ENCODE results near the gene ABI2. TPM values are rescaled to one million over a fixed set of nuclear protein-coding genes. Genes with fewer than 3 reads are reported as not detected.
A peak's percentile ranks its signal among the peaks of the same experiment; 100 is the strongest.
"Not testable (repeated sequence)": the region's sequence is repeated elsewhere in the genome, so short reads cannot be mapped to it uniquely, and the experiment has no call there.

Gene ABI2
- total and polyA plus RNA-seq, 2 of the 4 experiments (the other 2 are of a cell fraction), result 35.7 to 54.0 TPM

DNA sequence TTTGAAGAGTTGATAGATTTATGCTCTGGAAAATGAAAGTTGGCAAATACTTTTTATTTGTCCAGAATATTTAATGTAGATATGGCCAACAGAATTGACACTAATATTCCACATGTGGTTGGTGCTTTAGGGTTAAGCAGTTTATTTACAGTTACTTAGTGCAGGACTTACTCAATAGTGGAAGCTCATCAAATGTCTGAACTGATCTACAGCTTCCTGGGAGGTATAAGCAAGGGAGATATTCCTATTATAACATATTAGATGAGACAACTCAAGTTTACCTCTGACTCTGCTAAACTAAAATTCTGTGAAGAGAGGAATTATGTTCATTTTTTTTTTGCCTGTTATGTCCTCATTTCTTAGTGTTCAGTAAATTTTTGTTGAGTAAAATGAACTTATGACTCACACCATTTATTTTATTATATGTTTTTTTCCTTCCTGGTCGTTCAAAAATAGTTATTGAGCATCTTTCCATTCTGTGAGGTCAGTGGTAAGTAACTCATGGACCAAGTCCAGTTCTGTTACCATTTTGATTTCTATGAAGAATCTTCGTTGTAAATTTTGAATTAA, 13.6 kb downstream of the ABI2 start:
- TF ChIP-seq CEBPB (IDR thresholded peaks at IDR 0.05; ENCODE audit: low read depth, low read length) (0 out of 2 replicates have a peak, but pooled peaks have one; percentile 5), MAFK (IDR thresholded peaks at IDR 0.05; ENCODE audit: low read depth, low read length) (no peak)
- Histone ChIP-seq H3K79me1 (ENCODE audit: low read depth in 1 of 2, low read length in 2 of 2) (peaks cover 51 to 68% of the 10 kb centered on the region in 2 experiments), H4K20me1 (ENCODE audit: insufficient read depth, low read length) (peaks cover 8% of the 10 kb centered on the region), H3K18ac (ENCODE audit: low read depth, low read length) (no peak overlapping the region), H3K27ac (ENCODE audit: insufficient read depth, low read length) (no peak overlapping the region; the same call in 1 of the 2 replicates), H2BK5ac (ENCODE audit: low read depth, low read length, poor library complexity, severe bottlenecking) (peak overlapping the region; percentile 39), H2AK5ac (ENCODE audit: low read depth, low read length) (no peak overlapping the region), H3K9me1 (ENCODE audit: insufficient read depth, low read length) (peaks cover 7% of the 10 kb centered on the region; the same call in 1 of the 2 replicates), H3K9ac (ENCODE audit: low read depth, low read length) (no peak overlapping the region), H3K36me3 (ENCODE audit: control insufficient read depth, insufficient read depth, low read length) (peaks cover 2% of the 10 kb centered on the region), H3K56ac (ENCODE audit: extremely low read depth, insufficient read depth, low read length) (no peak overlapping the region), H3K23ac (ENCODE audit: low read depth, low read length) (no peak overlapping the region), H3K4ac (ENCODE audit: low read depth, low read length) (no peak overlapping the region), H2AK9ac (replicated peaks; ENCODE audit: low read depth, low read length, poor library complexity) (no peak overlapping the region), H2BK15ac (ENCODE audit: low read depth, low read length) (no peak overlapping the region), H3K9me3 (ENCODE audit: control insufficient read depth, insufficient read depth, low read length) (no peaks in the 10 kb centered on the region), H2BK120ac (ENCODE audit: low read depth, low read length) (no peak overlapping the region), H3K4me3 (ENCODE audit: insufficient read depth, low read depth, low read length) (no peak overlapping the region), H3K14ac (replicated peaks; ENCODE audit: low read depth, low read length) (no peak overlapping the region), H4K91ac (ENCODE audit: insufficient read depth, low read depth, low read length) (no peak overlapping the region), H4K5ac (ENCODE audit: low read depth, low read length) (no peak overlapping the region), H3K4me1 (ENCODE audit: control insufficient read depth, insufficient read depth, low read length) (peaks cover 6% of the 10 kb centered on the region), H3K4me2 (ENCODE audit: low read depth, low read length) (no peak overlapping the region), H2AFZ (replicated peaks; ENCODE audit: low read length, poor library complexity) (no peak overlapping the region), H3K27me3 (ENCODE audit: control insufficient read depth, insufficient read depth, low read length) (no peaks in the 10 kb centered on the region), H2BK20ac (ENCODE audit: low read depth, low read length) (no peak overlapping the region), H4K8ac (ENCODE audit: low read depth in 2 of 2, low read length in 2 of 2) (no peak overlapping the region)
- BruUV-seq (replicated peaks), result no TSS peak
- DNase-seq (peak; percentile 40), ATAC-seq (ENCODE audit: low read depth) (no peak)
- dilution Hi-C loops (cut with HindIII; ENCODE audit: low sequenced_read_pairs, unreplicated experiment) (no loop called here), in situ Hi-C loops (cut with MboI; ENCODE audit: low sequenced_read_pairs) (no loop called here), intact Hi-C loops (cut with micrococcal nuclease) (no loop called here)
- POLR2A ChIA-PET (ENCODE audit: unreplicated experiment), result no interaction called here
- CTCF ChIA-PET, result interaction anchor here (0.5 kb wide), 1 partner anchor 43 kb away, joined by 3 read pairs; no protein-coding TSS in a partner anchor
- WGBS, 2 experiments (ENCODE audit: extremely low coverage in 2 of 2, insufficient read length in 1 of 2), result no CpG with 5 or more reads among the region's 2 CpGs

DNA sequence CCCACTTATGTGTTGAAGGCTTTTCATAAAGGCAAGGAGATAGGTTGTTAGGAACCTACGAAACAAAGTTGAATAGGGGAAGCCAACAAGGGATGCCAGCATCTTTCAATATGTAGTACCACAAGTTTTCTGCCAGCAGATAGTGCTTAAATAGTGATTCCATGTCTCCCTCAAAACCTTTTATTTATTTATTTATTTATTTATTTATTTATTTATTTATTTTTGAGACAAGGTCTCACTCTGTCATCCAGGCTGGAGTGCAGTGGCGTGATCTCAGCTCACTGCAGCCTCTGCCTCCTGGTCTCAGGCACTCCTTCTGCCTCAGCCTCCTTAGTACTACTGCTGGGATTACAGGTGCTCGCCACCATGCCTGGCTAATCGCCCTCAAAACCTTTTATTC, 14.2 kb downstream of the ABI2 start:
- POLR2A ChIA-PET (ENCODE audit: unreplicated experiment); in situ Hi-C loops (cut with MboI; ENCODE audit: low sequenced_read_pairs); dilution Hi-C loops (cut with HindIII; ENCODE audit: low sequenced_read_pairs, unreplicated experiment): not testable (repeated sequence)

More for the DNA sequence above, 14.2 kb downstream of the ABI2 start:
- ATAC-seq (ENCODE audit: low read depth); H4K20me1 ChIP-seq (ENCODE audit: insufficient read depth, low read length); H3K36me3 ChIP-seq (ENCODE audit: control insufficient read depth, insufficient read depth, low read length); H3K9me1 ChIP-seq (ENCODE audit: insufficient read depth, low read length); H2AFZ ChIP-seq (replicated peaks; ENCODE audit: low read length, poor library complexity); H3K4me2 ChIP-seq (ENCODE audit: low read depth, low read length); H2BK120ac ChIP-seq (ENCODE audit: low read depth, low read length); H3K4ac ChIP-seq (ENCODE audit: low read depth, low read length); H3K56ac ChIP-seq (ENCODE audit: extremely low read depth, insufficient read depth, low read length); H3K4me1 ChIP-seq (ENCODE audit: control insufficient read depth, insufficient read depth, low read length); intact Hi-C loops (cut with micrococcal nuclease); H2AK9ac ChIP-seq (replicated peaks; ENCODE audit: low read depth, low read length, poor library complexity); H3K27ac ChIP-seq (ENCODE audit: insufficient read depth, low read length); H3K4me3 ChIP-seq (ENCODE audit: insufficient read depth, low read depth, low read length); BruUV-seq (replicated peaks); DNase-seq; H3K18ac ChIP-seq (ENCODE audit: low read depth, low read length); H2BK15ac ChIP-seq (ENCODE audit: low read depth, low read length); H2BK20ac ChIP-seq (ENCODE audit: low read depth, low read length); CTCF ChIA-PET; H3K27me3 ChIP-seq (ENCODE audit: control insufficient read depth, insufficient read depth, low read length); H2BK5ac ChIP-seq (ENCODE audit: low read depth, low read length, poor library complexity, severe bottlenecking); H4K91ac ChIP-seq (ENCODE audit: insufficient read depth, low read depth, low read length); H2AK5ac ChIP-seq (ENCODE audit: low read depth, low read length); H3K9ac ChIP-seq (ENCODE audit: low read depth, low read length); H4K5ac ChIP-seq (ENCODE audit: low read depth, low read length); H3K23ac ChIP-seq (ENCODE audit: low read depth, low read length); H3K9me3 ChIP-seq (ENCODE audit: control insufficient read depth, insufficient read depth, low read length); H4K8ac ChIP-seq (ENCODE audit: low read depth in 2 of 2, low read length in 2 of 2); H3K14ac ChIP-seq (replicated peaks; ENCODE audit: low read depth, low read length): not testable (repeated sequence)
- H3K79me1 ChIP-seq (ENCODE audit: low read depth in 1 of 2, low read length in 2 of 2), result peaks cover 52 to 68% of the 10 kb centered on the region in 2 experiments
- WGBS, 2 experiments (ENCODE audit: extremely low coverage in 2 of 2, insufficient read length in 1 of 2), result no CpG with 5 or more reads among the region's 4 CpGs
